K562 (cell line): ENCODE measurements around the gene MED29. TPM values are rescaled to one million over a fixed set of nuclear protein-coding genes. Genes with fewer than 3 reads are reported as not detected.
A peak's percentile ranks its signal among the peaks of the same experiment; 100 is the strongest.

Experiments used
- CXXC5 ChIP-seq: fragments of 250-450 bp; sonication (Bioruptor Pico); IDR thresholded peaks from 2 replicates; pipeline ENCODE4 v1.8.0; 2022; ENCODE audit warnings: inconsistent platforms, mild to moderate bottlenecking, moderate library complexity
- E2F6 ChIP-seq, 2 experiments: IDR thresholded peaks; 2 replicates each; pipeline ENCODE4 v1.6.1; 2011; ENCODE audit warnings: borderline replicate concordance in 1 of 2, control low read depth in 1 of 2, low read depth in 1 of 2, low read length in 1 of 2, mild to moderate bottlenecking in 1 of 2, mixed read lengths in 1 of 2, moderate library complexity in 1 of 2; ENCODE audit not compliant: insufficient read depth in 1 of 2, insufficient read length in 1 of 2, poor library complexity in 1 of 2, severe bottlenecking in 1 of 2; ENCODE audit errors: extremely low read depth in 1 of 2
- GTF2A2 ChIP-seq: IDR thresholded peaks from 2 replicates; pipeline ENCODE4 v1.6.1; 2016; ENCODE audit warnings: mild to moderate bottlenecking, missing genetic modification characterization, missing compliant biosample characterization
- MBD2 ChIP-seq: sonication (generic); IDR thresholded peaks from 2 replicates; pipeline ENCODE4 v1.6.1; 2016; ENCODE audit warnings: low read depth, borderline replicate concordance
- NONO ChIP-seq, 2 experiments: fragments of 200-400 bp in 1 of 2; fragments of 450-650 bp in 1 of 2; formaldehyde crosslinking in 1 of 2; IDR thresholded peaks; 2 replicates each; pipeline ENCODE4 v1.6.1; 2017; ENCODE audit warnings: low read depth in 2 of 2, mild to moderate bottlenecking in 2 of 2, moderate library complexity in 2 of 2, low read length in 1 of 2
- PHF8 ChIP-seq: fragments of 200-600 bp; sonication (generic); IDR thresholded peaks from 2 replicates; pipeline ENCODE4 v1.6.1; 2012; ENCODE audit warnings: mixed run types, mild to moderate bottlenecking, inconsistent platforms, low read length, moderate library complexity, borderline replicate concordance
- POLR2A ChIP-seq: fragments of 450-650 bp; conservative IDR thresholded peaks from 2 replicates; pipeline ENCODE4 v1.6.1; 2016
- POLR2AphosphoS5 ChIP-seq: IDR thresholded peaks from 2 replicates; pipeline ENCODE4 v1.6.1; 2011; ENCODE audit warnings: mild to moderate bottlenecking, low read depth, low read length, moderate library complexity; ENCODE audit not compliant: control insufficient read depth, insufficient read depth
- SIN3B ChIP-seq: fragments of 450-650 bp; IDR thresholded peaks from 2 replicates; pipeline ENCODE4 v1.6.1; 2017; ENCODE audit warnings: low read depth, mild to moderate bottlenecking, moderate library complexity
- THAP12 ChIP-seq: fragments of 250-450 bp; sonication (Bioruptor Pico); IDR thresholded peaks from 2 replicates; pipeline ENCODE4 v1.9.0; 2021; ENCODE audit warnings: mild to moderate bottlenecking, inconsistent platforms
- ZFP30 ChIP-seq: fragments of 250-450 bp; sonication (Bioruptor Pico); IDR thresholded peaks from 2 replicates; pipeline ENCODE4 v1.8.0; 2022; ENCODE audit warnings: moderate library complexity, mild to moderate bottlenecking, inconsistent platforms, borderline replicate concordance
- ZFP91 ChIP-seq: sonication (generic); formaldehyde crosslinking; IDR thresholded peaks from 2 replicates; pipeline ENCODE4 v1.8.0; 2022; ENCODE audit warnings: mild to moderate bottlenecking, missing genetic modification reagents
- ZNF263 ChIP-seq: sonication (generic); formaldehyde crosslinking; IDR thresholded peaks from 2 replicates; pipeline ENCODE4 v1.8.0; 2022; ENCODE audit warnings: mild to moderate bottlenecking, missing genetic modification reagents, borderline replicate concordance
- ZNF609 ChIP-seq: sonication (generic); formaldehyde crosslinking; IDR thresholded peaks from 2 replicates; pipeline ENCODE4 v1.8.1; 2023; ENCODE audit warnings: missing genetic modification reagents, mild to moderate bottlenecking, borderline replicate concordance
- ZNF764 ChIP-seq: fragments of 250-450 bp; sonication (Bioruptor Pico); IDR thresholded peaks from 2 replicates; pipeline ENCODE4 v1.4.0; 2020; ENCODE audit warnings: low read depth, mild to moderate bottlenecking, moderate library complexity
- polyA plus RNA-seq, 8 experiments: library from polyadenylated mRNA; depleted of rRNA in 4 of 8; stranded (reverse) in 5 of 8; unstranded in 3 of 8; fragments of >200 nt; fragmentation: Nextera tagmentation in 2 of 8; fragmentation: Illumina TruSeq in 1 of 8; extraction: Ambion mirVana in 2 of 8; extraction: Trizol in 1 of 8; gene quantifications; 2 replicates each; pipeline versions ENCODE4 v1.2.1 to v1.2.3, GENCODE V29; 2011 to 2014; ENCODE audit warnings: inconsistent platforms in 1 of 8, missing spikeins in 1 of 8
- total RNA-seq, 7 experiments: library from RNA; depleted of rRNA in 6 of 7; stranded (reverse); fragments of >200 nt in 6 of 7; fragmentation: Illumina TruSeq in 2 of 7; extraction: Trizol in 2 of 7; gene quantifications; 2 replicates each; pipeline versions ENCODE4 v1.2.1 to v1.2.3, GENCODE V29; 2011 to 2021; ENCODE audit warnings: low replicate concordance in 1 of 7

The MED29 gene
- total and polyA plus RNA-seq, 9 of the 15 experiments (the other 6 are each of a cell fraction or from before 2014, with no cell fraction given), result 1.8 to 22.6 (median 12.4) TPM

GRCh38 chr19:39341719-39342604, 49.2 kb upstream of the MED29 start, which contains the start of gene SAMD4B (continued):
- TF ChIP-seq CXXC5 (CRISPR knock-in tag) (peak; percentile 82), ZNF263 (CRISPR knock-in tag) (peak; percentile 58; the same call in 1 of the 2 replicates), THAP12 (peak; percentile 100), PHF8 (peak; percentile 90), MBD2 (peak; percentile 65; the same call in 1 of the 2 replicates), NONO (IDR thresholded peaks at IDR 0.05; ENCODE audit: low read depth in 2 of 2, low read length in 1 of 2) (peak in 1 of 2 experiments; percentile 60; a peak in 2 of 4 replicates), POLR2A (peak; percentile 94), ZFP91 (CRISPR knock-in tag) (peak; percentile 71; the same call in 1 of the 2 replicates), GTF2A2 (tag) (no peak), SIN3B (peak; percentile 81; the same call in 1 of the 2 replicates), ZNF764 (no peak), ZNF609 (CRISPR knock-in tag) (0 out of 2 replicates have a peak, but pooled peaks have one; percentile 68), E2F6 (IDR thresholded peaks at IDR 0.05; ENCODE audit: borderline replicate concordance in 1 of 2, extremely low read depth in 1 of 2, insufficient read depth in 1 of 2, insufficient read length in 1 of 2, low read depth in 1 of 2, low read length in 1 of 2, poor library complexity in 1 of 2, severe bottlenecking in 1 of 2) (peak in 1 of 2 experiments; percentile 46), POLR2AphosphoS5 (peak; percentile 93), ZFP30 (no peak)
